HG02885 (cell line): ENCODE results near the gene DCLK1.

Experiments used
- ATAC-seq: cut with Tn5 transposase; IDR thresholded peaks from one replicate; pipeline ENCODE4 v1.9.1; 2021; ENCODE audit warnings: mild to moderate bottlenecking; ENCODE audit not compliant: unreplicated experiment, poor library complexity

DCLK1 gene

DNA sequence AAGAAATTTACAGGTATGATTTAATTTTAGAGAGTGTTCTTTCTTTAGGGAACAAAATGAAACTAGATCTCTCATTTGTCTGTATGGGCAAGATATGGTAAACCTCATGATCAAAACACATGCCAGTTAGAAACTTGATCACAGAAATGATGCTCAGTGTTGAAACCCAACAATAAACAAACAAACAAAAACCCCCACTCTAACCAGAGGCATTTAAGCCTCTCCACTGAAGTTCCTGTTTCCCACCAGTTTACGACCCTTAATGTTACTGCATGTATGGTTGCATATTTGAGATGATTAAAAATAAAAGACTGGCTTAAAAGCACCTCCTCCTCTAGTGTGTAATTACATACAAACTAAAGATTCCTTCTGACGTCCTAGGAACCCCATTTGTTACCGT, 361.4 kb downstream of the DCLK1 start:
- ATAC-seq: no peak

DNA sequence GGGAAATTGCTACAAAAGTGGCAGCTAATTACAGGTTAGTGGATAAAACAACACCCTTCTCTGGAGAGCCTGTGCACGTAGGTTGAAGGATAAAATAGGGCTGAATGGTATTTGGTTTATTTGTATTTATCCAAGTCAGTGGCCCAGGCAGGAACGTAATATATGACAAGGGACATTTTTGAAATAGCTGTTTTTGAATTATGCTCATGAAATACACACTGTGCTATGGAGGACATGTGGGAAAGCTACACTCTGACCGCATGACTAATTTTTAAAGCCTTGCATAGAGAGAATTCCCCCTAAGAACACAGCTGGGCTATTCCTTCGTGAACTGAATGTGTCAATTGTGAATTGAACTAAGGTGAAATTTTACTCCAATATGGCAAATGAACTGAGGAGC, 362.6 kb downstream of the DCLK1 start:
- ATAC-seq: no peak

DNA sequence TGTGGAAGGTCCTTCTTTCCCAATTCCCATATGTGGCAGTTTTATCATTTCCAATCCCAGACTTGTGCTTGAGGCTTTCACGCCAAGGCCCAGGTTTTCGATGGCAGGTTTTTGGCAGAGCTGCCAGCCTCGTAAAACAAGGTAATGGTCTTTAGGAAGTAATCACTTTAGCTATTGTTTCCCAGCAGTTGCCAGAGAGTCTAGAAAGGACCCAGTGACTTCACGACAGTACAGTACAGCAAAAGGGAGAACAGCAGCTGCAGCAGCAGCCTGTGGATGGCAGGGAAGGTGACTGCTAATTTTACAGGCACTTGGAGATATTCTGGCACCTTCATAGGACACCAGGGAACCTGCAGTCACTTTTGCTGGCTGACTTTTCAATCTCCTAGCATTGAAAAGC, 363.1 kb downstream of the DCLK1 start:
- ATAC-seq: no peak

DNA sequence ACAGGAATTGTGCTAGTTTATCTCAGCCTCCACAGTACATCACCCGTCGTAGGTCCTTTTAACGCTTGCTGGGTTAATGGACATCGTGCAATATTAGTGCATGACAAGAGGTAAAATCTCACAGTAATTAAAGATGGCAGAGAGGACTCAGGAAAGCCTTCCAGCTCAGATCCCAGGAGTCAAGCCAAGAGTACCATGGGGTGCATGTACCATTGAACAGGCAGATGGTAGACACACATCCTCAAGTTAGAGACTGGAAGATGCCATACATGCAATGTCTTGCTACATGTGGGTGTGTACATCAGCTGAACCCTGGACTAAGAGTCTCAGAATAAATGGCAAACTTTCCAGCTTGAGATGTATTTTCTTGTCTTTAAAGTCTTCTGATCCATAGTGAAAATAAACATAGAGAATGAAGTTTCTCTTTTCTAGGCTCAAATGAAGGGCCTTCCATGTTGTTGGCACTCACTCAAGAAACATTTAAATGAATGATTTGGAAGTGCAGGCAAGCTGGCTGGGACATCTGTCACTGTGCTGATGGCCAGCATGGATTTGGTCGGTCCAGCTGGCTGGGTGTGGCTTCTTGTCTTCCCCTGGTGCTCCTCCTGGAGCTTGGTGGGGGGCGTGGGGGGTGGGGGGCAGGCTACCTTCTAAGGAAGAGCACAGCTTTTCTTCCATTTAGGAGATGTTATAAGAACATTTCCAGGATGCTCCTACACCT, 363.8 kb downstream of the DCLK1 start:
- no peak for ATAC-seq

DNA sequence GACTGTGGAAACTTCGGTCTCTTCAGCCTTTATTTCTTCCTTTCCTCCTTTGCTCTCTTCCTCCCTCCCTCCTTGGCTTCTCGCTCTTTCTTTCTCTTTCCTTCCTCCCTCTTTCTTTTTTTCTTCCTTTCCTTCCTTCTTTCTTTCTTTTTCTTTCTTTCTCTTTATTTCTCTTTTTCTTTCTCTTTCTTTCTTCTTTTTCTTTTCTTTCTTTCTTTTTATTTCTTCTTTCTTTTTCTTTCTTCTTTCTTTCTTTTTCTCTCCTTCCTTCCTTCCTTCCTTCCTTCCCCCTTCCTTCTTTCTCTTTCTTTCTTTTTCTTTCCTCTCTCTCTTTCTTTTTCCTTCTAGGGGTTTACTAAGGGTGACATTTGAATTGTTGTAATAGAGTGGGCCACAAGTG, 364.5 kb downstream of the DCLK1 start:
- ATAC-seq: no peak

DNA sequence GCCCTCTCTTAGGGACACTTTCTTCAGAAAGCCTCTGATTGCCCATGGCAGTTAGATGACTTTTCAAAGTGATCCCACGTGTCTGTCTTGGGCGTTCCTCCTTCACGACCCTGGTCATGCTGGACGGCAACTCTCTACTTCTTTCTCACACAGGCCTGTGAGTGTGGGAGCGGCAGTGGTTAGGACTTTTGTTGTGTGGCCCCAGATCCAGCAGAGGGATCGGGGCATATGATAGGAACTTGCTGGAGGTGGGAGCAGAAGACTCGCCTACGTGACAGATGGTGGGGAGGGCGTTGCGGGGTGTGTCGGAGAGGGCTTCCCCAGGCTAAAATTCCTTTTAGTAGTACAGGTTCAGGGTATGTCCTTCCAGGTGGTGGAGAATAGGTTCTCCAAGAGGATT, 365.2 kb downstream of the DCLK1 start:
- ATAC-seq: no peak

DNA sequence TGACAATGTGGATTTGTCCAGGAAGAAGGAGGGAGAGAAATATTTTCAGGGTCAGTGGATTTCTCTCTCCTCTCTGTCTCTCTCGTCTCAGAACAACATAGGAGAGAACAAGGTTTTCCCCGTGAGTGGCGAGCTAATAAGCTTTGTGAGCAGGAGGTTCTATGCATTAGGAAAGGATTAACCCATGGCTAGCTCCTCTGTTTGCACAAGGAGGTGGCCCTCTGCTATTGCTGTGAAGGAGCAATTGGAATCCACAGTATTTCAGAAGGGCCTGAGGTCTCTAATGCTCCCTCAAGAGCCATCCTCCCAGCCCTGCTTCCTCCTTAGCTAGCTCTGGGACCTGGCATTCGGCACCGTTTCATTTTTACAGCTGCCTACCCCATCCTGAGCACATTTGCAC, 365.8 kb downstream of the DCLK1 start:
- no peak for ATAC-seq

DNA sequence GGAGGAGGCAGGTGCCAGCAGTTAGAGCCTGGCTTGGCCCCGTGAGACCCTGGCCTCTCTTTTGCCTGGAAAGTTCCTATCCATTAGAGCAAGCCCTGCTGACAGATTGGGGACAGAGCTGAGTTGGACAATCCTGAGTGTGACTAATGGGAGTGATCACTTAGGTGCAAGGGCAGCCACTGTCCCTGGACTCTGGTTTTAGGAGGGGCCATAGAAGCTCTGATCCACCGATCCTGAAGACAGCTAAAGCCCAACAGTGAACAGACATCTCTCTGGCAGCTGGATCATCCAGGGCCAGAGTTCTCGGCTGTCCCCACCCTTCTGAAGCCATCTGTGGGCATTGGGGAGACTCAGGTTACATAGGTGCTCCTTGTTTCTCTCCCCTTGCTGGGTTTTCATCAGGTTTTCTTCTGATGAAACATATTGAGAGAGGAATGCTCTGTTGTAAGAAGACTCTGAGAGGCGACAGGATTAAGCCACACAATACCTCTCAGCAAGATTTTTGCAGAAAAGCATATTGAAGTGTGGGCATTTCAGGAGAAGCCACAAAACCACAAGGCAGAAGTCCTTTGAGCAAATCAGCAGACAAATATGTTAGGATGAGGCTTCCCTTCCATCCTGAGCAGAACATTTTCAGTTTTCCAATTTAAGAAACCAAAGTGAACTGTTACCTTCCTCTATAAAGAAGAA, 366.7 kb downstream of the DCLK1 start:
- ATAC-seq: no peak

DNA sequence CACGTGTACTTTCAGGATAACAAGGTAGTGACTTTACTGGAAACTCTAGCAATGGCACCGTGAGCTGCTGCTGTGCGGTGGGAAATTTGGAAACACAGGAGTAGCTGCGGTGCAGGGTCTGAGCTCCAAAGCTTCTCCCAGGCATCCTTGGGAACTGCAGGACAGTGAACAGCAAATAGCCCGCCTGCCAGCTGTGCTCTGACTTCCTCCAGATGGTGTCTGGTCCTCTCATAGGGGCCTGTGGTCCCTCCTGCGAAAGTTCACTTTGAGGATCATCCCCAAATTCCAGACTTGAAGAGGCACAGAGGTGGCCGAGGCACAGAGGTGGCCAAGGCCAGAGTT, 367.4 kb downstream of the DCLK1 start:
- ATAC-seq: no peak

DNA sequence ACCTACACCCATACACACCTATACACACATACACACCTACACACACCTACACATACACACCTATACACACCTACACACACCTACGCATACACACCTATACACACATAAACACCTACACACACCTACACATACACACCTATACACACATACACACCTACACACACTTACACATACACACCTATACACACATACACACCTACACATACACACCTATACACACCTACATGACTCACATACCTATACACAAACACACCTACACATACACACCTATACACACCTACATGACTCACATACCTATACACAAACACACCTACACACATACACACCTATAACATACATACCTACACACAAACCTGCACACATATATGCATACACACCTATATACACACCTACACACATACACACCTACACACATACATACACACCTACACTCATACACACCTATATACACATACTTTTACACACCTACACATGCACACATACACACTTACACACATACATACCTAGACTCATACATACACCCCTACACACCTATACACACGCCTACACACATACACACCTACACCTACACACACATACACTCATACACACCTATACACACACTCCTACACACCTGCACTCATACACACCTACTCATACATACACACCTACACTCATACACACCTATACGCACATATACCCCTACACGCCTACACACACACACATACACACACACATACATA, 368.0 kb downstream of the DCLK1 start:
- ATAC-seq: no peak

DNA sequence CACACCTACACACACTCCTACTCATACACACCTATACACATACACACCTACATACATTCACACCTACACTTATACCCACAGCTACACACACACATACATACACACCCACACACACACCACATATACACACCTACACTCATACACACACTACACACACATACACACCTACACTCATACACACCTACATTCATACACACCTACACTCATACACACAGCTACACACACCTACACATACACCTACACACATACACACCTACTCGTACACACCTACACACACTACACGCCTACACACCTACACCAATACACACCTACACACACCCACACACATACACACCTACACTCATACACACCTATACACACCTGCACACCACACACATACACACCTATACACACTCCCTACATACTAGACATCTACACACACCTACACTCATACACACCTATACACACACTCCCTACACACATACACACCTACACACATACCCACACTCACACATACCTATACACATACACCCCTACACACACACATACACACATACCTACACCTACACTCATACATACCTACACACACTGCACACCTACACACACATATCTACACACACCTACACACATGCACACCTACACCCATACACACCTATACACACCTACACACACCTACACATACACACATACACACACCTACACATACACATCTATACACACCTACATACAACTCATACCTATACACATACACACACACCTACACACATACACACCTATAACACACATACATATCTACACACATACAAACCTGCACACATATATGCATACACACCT, 369.5 kb downstream of the DCLK1 start:
- ATAC-seq: no peak

DNA sequence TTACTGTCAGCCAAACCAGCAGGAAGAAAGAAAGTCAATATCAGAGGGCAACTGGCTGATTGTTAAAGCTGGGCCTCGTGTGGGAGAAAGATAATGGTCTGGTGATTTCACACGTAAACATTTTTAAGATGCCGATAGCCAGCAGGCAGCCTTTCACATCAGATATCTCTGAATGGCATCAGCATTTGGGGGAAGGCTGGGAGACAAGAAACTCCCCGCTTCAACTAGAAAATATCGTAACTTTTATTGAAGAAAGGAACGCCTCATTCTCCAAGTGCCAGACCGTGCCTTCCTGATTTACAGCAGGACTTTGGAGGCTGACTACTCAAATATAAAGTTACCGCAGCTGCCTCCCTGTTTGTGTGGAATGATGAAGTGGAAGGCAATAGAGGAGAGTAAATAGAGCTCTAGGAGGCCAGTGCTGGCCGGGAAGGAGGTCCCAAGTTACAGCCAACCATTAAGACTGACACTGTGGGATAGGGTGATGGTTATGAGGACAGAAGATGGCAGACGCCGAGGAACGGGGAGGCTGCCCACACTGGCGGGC, 370.4 kb downstream of the DCLK1 start:
- ATAC-seq: no peak

DNA sequence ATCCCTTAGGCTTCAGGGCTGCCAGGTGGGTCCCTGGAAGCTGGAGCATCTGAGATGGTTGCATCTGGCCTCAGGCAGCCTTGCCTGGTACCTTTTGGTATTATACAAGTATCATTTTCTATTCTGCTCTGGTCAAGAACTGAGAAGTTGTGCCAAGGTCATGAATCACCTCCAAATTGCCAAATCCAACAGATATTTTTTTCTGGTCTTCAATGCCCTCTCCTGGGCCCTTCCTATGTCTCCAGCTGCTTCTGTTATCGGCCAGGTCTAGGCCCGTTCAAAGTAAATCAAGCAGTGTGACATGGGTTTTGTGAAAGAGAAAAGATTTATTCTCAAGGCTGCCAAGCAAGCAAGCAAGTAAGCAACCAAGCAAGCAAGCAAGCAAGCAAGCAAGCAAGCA, 383.6 kb downstream of the DCLK1 start:
- ATAC-seq: no peak

DNA sequence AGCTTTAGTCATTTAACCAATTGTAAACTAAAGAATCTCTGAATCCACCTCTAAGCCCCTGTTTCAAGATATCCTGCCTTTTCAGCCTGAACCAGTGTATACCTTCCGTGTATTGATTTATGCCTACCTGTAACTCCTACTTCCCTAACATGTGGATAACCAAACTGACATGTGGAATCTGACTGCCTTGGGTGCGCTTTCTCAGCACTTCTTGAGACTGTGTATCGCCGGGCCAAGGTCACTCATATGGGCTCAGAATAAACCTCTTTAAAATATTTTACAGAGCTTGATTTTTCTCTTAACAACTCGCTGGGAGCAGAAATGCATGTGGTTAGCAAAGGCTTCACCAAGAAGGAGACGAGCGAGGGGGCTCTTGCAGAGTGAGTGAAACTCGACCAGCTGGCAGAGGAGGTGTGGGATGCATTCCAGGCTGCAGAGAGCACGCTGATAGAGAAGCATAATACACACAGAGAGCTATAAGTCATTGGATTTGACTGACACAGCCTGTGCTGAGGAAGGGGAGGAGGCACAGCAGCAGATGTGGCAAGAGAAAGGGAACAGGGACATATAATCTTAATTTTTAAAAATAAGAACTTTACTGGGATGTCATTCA, 386.5 kb downstream of the DCLK1 start:
- no peak for ATAC-seq

DNA sequence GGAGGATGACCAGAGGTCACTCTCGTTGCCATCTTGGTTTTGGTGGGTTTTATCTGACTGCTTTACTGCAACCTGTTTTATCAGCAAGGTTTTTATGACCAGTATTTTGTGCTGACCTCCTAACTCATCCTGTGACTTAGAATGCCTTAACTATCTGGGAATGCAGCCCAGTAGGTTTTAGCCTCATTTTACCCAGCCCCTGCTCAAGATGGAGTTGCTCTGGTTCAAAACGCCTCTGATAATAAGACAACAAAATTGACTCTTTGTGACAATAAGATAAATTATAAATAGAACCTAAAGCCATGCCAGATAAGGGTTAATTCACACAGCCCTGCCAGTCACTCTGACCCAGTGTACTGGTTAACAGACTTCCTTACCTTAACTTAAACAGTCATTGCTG, 387.0 kb downstream of the DCLK1 start:
- ATAC-seq: no peak

DNA sequence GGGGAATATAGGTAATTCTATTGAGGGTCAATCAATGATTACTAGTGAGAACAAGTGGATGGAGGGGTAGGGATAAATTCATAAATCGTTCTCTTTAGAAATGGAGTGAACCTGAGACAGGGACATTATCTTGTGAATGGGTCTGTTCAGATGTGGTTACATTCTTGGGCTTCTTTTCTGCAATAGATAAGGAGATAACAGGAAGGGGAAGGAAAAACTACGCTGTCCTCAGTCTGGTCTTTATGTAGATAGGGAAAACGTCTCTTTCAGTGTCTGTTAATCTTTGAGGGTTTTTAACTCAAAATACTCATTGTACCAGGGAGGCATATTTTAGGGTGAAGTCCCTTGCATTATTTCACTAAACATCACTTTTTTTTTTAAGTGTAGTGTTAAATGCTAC, 388.0 kb downstream of the DCLK1 start:
- ATAC-seq: no peak

DNA sequence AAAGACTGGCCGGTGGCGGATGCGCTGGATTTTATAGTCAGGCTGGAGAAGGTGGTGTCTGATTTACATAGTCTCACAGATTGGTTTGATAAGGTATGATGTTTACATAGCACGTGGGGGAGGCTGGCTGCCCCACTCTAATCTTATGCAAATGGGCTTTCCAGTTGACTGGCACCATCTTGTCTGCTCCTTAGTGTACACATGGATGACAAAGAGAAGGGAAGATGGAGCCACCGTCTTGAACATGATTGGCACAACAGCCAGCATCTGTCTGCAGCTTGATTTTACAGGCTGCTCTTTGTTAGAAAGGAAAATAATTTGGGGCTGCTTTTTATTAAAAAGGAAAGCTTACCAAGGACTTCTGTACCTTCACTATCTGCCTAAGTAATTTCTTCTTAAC, 389.5 kb downstream of the DCLK1 start:
- no peak for ATAC-seq

DNA sequence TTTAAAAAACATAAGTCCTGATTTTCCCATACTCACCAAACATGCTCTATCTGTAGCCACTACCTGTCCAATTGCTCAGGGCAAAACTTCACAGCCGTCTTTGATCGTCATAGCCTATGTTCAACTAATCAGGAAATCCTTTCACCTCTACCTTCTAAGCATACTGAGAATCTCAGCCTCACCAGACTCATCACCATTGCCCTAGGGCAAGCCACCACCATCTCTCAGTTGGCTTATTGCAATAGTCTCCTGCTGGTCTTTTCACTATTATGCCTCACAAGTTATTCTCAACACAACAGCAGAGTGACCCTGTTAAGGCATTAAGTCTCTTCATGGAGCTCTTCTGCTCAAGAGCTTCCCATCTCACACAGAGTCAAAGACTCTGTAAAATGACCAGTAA, 394.3 kb downstream of the DCLK1 start:
- ATAC-seq: no peak

DNA sequence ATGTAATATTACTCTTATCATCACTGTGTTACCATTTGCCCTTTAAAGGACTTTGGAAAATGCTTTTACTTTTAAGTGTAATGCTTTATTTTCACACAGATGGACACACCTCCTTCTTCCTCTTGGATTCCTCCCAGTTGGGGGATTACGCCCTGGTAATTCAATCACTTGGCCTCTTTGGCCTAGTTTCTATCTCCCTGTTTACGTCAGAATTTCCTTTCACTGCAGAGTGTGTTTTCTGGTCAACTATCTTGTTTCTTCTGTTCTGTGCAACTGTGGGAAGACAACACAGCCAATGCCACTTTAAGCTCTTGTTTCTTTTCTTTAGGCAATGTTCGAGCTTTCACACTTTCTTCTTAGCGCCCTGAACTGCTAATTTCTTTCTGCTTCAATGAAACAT, 397.4 kb downstream of the DCLK1 start:
- ATAC-seq: no peak

DNA sequence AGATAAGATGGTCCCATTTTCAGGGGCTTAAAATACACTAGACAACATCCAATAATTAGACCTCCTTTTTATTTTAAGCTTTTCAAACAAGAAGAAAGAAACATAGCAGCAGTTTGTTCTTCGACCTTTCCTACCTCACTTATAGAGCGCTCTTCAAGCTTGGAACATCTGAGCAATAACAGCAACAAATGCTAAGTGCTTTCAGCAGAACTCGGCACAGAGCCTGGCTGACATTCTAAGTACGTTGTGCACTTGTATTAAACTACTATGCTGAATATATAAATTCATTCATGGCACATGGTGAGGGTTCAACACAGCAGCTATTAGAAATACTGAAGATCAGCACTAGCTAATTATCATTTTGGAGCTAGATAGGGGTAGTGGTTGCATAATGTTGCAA, 398.6 kb downstream of the DCLK1 start:
- ATAC-seq: no peak
